NCI-H1436 treated with DMSO at 0.1 percent for 48 hours (cell line): ENCODE results near the gene JAZF1.

Experiments
- DNase-seq: peaks from one replicate; lab custom pipeline; 2025; lab: John Stamatoyannopoulos, UW

The JAZF1 gene

GRCh38 chr7:28075674-28076358 lies 104.8 kb downstream of the JAZF1 start:
- peak; percentile 73 for DNase-seq

- no peak for DNase-seq
Observed at GRCh38 chr7:28072876-28073514, 107.6 kb downstream of the JAZF1 start.

GRCh38 chr7:28071570-28071969 lies 109.0 kb downstream of the JAZF1 start:
- no peak for DNase-seq

- DNase-seq, result no peak
Observed at GRCh38 chr7:28070297-28071055, 110.1 kb downstream of the JAZF1 start.

GRCh38 chr7:28069807-28070206 lies 110.8 kb downstream of the JAZF1 start:
- peak; percentile 29 for DNase-seq

GRCh38 chr7:28069388-28069787 lies 111.2 kb downstream of the JAZF1 start:
- DNase-seq, result no peak

GRCh38 chr7:28068811-28069216 lies 111.8 kb downstream of the JAZF1 start:
- peak; percentile 84 for DNase-seq

GRCh38 chr7:28067171-28067570 lies 113.4 kb downstream of the JAZF1 start:
- DNase-seq, result no peak

- DNase-seq, result no peak
Observed at GRCh38 chr7:28065721-28066285, 114.8 kb downstream of the JAZF1 start.

- DNase-seq, result no peak
Observed at GRCh38 chr7:28065308-28065707, 115.3 kb downstream of the JAZF1 start.

GRCh38 chr7:28064437-28064836 lies 116.2 kb downstream of the JAZF1 start:
- no peak for DNase-seq

- peak; percentile 75 for DNase-seq
Observed at GRCh38 chr7:28062197-28062991, 118.2 kb downstream of the JAZF1 start.

- no peak for DNase-seq
Observed at GRCh38 chr7:28061824-28062196, 118.8 kb downstream of the JAZF1 start.

GRCh38 chr7:28060371-28060950 lies 120.1 kb downstream of the JAZF1 start:
- DNase-seq, result no peak

GRCh38 chr7:28055161-28055544 lies 125.4 kb downstream of the JAZF1 start:
- no peak for DNase-seq

- no peak for DNase-seq
Observed at GRCh38 chr7:28054531-28055160, 125.9 kb downstream of the JAZF1 start.

- DNase-seq, result no peak
Observed at GRCh38 chr7:28052933-28053332, 127.7 kb downstream of the JAZF1 start.

GRCh38 chr7:28048694-28049093 lies 131.9 kb downstream of the JAZF1 start:
- DNase-seq, result no peak

GRCh38 chr7:28046035-28046434 lies 134.6 kb downstream of the JAZF1 start:
- no peak for DNase-seq

GRCh38 chr7:28045592-28045991 lies 135.0 kb downstream of the JAZF1 start:
- DNase-seq, result no peak

- DNase-seq, result no peak
Observed at GRCh38 chr7:28044825-28045224, 135.8 kb downstream of the JAZF1 start.
